Endothelial cell (in vitro differentiated cells): ENCODE measurements around the gene CTSE. TPM values are rescaled to one million over a fixed set of nuclear protein-coding genes. Genes with fewer than 3 reads are reported as not detected.
"Not testable (repeated sequence)": the region's sequence is repeated elsewhere in the genome, so short reads cannot be mapped to it uniquely, and the experiment has no call there.

Experiments
- DNase-seq: peaks from one replicate; pipeline ENCODE4 v3.0.0; 2021; ENCODE audit warnings: low spot score
- H3K27ac Mint-ChIP-seq: one replicate; pipeline ENCODE4 v1.8.0; 2021; ENCODE audit warnings: mixed read lengths, inconsistent platforms; ENCODE audit not compliant: unreplicated experiment
- H3K27me3 Mint-ChIP-seq: one replicate; pipeline ENCODE4 v1.8.0; 2021; ENCODE audit warnings: mild to moderate bottlenecking, moderate library complexity, mixed read lengths, inconsistent platforms; ENCODE audit not compliant: unreplicated experiment
- H3K36me3 Mint-ChIP-seq: one replicate; pipeline ENCODE4 v1.8.0; 2021; ENCODE audit warnings: mild to moderate bottlenecking, low read depth, mixed read lengths, inconsistent platforms; ENCODE audit not compliant: unreplicated experiment
- H3K4me1 Mint-ChIP-seq: one replicate; pipeline ENCODE4 v1.8.0; 2021; ENCODE audit warnings: mild to moderate bottlenecking, mixed read lengths, inconsistent platforms; ENCODE audit not compliant: unreplicated experiment
- H3K4me3 Mint-ChIP-seq: one replicate; pipeline ENCODE4 v1.8.0; 2021; ENCODE audit warnings: mild to moderate bottlenecking, mixed read lengths, inconsistent platforms; ENCODE audit not compliant: unreplicated experiment
- H3K9me3 Mint-ChIP-seq: one replicate; pipeline ENCODE4 v1.8.0; 2021; ENCODE audit warnings: mixed read lengths, inconsistent platforms; ENCODE audit not compliant: unreplicated experiment
- total RNA-seq: library from RNA; stranded (reverse); fragmentation: NEBNext Ultra II Directional; extraction: Animal tissue kit (Norgen Biotek cat#: 25700); gene quantifications from one replicate; pipeline ENCODE4 v1.2.1, GENCODE V29; 2021; ENCODE audit not compliant: unreplicated experiment
- TF ChIP-seq, protein P1 (sequence below): fragments of 200-600 bp; sonication (generic); IDR thresholded peaks from one replicate; pipeline ENCODE4 v1.5.0; 2021; ENCODE audit warnings: antibody characterized with exemption; ENCODE audit not compliant: unreplicated experiment

CTSE gene
- total RNA-seq, 1 donor from 2014 or later = not detected

DNA sequence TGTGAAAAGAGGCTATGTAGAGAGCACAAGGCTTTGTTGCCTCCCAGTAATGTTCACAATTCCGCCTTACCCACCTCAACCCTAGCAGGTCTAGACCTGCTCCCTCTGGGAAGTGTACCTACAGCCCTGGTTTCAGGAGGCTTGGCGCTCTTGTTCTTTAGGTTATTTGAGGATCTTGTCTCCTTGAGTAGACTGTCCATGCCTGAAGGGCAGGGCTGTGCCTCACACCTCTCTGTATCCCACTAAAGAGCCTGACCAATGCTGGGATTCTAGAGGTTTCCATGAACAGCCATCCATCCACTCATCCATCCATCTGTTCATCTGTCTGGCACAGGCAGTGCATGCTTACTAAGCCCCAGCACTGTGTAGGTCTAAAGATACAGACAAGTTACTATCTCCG is 21.5 kb downstream of the CTSE start:
- no peaks in the 10 kb centered on the region for H3K9me3 Mint-ChIP-seq
- no peak for DNase-seq
- H3K27ac Mint-ChIP-seq = no peak overlapping the region
- TF ChIP-seq, protein P1, sequence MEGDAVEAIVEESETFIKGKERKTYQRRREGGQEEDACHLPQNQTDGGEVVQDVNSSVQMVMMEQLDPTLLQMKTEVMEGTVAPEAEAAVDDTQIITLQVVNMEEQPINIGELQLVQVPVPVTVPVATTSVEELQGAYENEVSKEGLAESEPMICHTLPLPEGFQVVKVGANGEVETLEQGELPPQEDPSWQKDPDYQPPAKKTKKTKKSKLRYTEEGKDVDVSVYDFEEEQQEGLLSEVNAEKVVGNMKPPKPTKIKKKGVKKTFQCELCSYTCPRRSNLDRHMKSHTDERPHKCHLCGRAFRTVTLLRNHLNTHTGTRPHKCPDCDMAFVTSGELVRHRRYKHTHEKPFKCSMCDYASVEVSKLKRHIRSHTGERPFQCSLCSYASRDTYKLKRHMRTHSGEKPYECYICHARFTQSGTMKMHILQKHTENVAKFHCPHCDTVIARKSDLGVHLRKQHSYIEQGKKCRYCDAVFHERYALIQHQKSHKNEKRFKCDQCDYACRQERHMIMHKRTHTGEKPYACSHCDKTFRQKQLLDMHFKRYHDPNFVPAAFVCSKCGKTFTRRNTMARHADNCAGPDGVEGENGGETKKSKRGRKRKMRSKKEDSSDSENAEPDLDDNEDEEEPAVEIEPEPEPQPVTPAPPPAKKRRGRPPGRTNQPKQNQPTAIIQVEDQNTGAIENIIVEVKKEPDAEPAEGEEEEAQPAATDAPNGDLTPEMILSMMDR = no peak
- H3K36me3 Mint-ChIP-seq = no peaks in the 10 kb centered on the region
- H3K4me3 Mint-ChIP-seq = no peak overlapping the region
- peaks cover 3% of the 10 kb centered on the region for H3K4me1 Mint-ChIP-seq
- peaks cover 9% of the 10 kb centered on the region for H3K27me3 Mint-ChIP-seq

DNA sequence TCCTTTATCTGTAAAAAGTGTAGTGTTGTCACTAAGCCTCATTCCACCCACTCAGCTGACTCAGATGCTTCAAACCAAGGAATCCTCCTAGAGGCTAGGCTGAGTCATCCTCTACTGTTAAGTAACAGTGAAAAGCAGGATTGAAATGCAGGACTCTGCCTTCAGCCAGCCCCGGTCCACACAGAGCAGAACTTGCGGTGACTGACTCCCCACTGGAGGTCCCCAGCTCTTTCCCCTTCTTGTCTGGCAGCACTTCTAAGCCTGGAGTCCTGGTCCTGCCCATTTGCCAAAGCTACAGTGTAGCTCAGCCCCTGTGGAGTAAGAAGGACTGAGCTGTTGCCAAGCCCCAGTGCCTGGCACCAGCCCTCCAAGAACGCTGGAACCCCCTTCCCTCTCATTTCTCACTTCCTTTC is 22.2 kb downstream of the CTSE start:
- peaks cover 5% of the 10 kb centered on the region for H3K27me3 Mint-ChIP-seq
- no peaks in the 10 kb centered on the region for H3K9me3 Mint-ChIP-seq
- no peak overlapping the region for H3K4me3 Mint-ChIP-seq
- no peak overlapping the region for H3K27ac Mint-ChIP-seq
- DNase-seq = no peak
- no peaks in the 10 kb centered on the region for H3K36me3 Mint-ChIP-seq
- H3K4me1 Mint-ChIP-seq = peaks cover 3% of the 10 kb centered on the region
- TF ChIP-seq, protein P1 = no peak

- TF ChIP-seq, protein P1 = no peak
- no peak overlapping the region for H3K27ac Mint-ChIP-seq
- H3K9me3 Mint-ChIP-seq = no peaks in the 10 kb centered on the region
- H3K36me3 Mint-ChIP-seq = no peaks in the 10 kb centered on the region
- H3K27me3 Mint-ChIP-seq = peaks cover 5% of the 10 kb centered on the region
- no peak for DNase-seq
- H3K4me1 Mint-ChIP-seq = peaks cover 3% of the 10 kb centered on the region
- H3K4me3 Mint-ChIP-seq = no peak overlapping the region
Observed at GRCh38 chr1:206000641-206001339, 22.9 kb downstream of the CTSE start.

DNA sequence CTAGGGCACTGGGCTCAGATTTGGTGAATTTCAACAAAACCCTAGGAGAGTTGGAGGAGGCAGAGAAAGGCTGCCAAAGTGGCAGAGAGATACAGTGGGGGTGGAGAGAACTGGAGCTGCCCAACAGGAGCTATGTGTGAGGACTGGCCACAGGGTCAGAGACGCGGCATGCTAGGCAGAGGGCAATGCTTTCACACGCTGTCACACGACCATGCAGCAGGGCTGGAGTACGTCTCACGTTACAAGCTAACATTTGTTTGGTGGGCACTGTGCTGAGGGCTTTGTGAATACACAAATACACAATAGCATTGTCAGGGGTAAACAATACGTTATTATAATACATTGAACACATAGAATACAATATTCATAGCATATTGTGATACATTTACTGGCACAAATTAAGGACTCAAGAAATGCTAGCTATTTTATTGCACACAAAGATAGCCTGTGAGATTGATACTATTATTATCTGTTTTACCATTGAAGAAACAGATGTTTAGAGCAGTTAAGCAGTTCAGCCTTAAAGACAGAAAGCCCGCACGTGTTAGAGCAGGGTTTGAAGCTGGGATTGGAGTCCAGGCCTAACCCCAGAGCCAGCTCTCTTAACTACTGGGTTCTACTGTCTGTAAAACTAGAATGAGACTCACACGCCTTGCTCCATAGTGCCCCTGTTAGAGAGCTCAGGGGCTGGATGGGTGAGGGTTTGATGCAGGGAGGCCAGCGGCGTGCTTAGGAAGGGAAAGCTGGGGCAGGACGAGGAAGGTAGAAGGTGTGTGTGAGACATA is 25.0 kb downstream of the CTSE start:
- H3K27ac Mint-ChIP-seq = no peak overlapping the region
- peaks cover 9% of the 10 kb centered on the region for H3K4me1 Mint-ChIP-seq
- H3K27me3 Mint-ChIP-seq = peaks cover 2% of the 10 kb centered on the region
- H3K9me3 Mint-ChIP-seq = no peaks in the 10 kb centered on the region
- H3K4me3 Mint-ChIP-seq = no peak overlapping the region
- no peaks in the 10 kb centered on the region for H3K36me3 Mint-ChIP-seq
- no peak for DNase-seq
- TF ChIP-seq, protein P1 = no peak

DNA sequence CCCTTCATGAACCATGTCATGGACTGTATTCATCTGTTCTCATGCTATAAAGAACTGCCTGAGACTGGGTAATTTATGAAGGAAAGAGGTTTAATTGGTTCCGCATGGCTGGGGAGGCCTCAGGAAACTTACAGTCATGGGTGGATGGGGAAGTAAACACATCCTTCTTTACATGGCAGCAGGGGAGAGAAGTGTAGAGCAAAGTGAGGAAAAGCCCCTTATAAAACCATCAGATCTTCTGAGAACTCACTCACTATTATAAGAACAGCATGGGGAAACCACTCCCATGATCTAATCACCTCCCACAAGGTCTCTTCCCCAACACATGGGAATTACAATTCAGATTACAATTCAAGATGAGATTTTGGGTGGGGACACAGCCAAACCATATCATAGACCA is 27.1 kb downstream of the CTSE start:
- not testable (repeated sequence) for H3K36me3 Mint-ChIP-seq, H3K9me3 Mint-ChIP-seq, H3K4me1 Mint-ChIP-seq, H3K4me3 Mint-ChIP-seq, DNase-seq, H3K27ac Mint-ChIP-seq, H3K27me3 Mint-ChIP-seq
